ENCODE results near the gene ADARB2.
"Not testable (repeated sequence)": the region's sequence is repeated elsewhere in the genome, so short reads cannot be mapped to it uniquely, and the experiment has no call there.

ADARB2 gene

DNA sequence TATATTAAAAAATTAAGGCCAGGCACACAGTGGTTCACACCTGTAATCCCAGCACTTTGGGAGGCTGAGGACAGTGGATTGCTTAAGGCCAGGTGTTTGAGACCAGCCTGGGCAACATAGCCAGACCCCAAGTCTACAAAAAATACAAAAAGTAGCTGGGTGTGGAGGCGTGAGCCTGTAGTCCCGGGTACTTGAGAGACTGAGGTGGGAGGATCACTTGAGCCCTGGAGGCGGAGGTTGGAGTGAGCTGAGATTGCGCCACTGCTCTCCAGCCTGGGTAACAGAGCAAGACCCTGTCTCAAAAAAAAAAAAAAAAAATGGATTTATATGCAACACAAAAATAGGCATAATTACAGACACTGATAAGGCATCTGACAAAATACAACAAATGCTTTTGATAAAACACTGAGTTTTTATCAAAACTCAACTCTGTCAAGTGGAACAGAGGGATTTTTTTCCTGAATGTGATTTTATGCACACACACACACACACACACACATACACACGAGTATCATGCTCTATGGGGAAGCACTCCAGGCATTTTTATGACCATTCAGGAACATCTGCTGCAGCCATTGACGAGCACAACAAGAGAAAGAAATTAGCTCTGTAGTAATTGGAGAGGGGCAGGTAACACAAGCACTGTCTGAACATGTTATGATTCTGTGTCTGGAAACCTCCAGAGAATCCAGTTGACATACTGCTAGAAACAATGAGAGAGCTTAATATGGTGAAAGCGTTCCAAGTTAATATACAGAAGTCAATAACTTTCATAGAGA lies 488.0 kb downstream of the ADARB2 start:
- TF ChIP-seq, protein P1, sequence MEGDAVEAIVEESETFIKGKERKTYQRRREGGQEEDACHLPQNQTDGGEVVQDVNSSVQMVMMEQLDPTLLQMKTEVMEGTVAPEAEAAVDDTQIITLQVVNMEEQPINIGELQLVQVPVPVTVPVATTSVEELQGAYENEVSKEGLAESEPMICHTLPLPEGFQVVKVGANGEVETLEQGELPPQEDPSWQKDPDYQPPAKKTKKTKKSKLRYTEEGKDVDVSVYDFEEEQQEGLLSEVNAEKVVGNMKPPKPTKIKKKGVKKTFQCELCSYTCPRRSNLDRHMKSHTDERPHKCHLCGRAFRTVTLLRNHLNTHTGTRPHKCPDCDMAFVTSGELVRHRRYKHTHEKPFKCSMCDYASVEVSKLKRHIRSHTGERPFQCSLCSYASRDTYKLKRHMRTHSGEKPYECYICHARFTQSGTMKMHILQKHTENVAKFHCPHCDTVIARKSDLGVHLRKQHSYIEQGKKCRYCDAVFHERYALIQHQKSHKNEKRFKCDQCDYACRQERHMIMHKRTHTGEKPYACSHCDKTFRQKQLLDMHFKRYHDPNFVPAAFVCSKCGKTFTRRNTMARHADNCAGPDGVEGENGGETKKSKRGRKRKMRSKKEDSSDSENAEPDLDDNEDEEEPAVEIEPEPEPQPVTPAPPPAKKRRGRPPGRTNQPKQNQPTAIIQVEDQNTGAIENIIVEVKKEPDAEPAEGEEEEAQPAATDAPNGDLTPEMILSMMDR (IDR thresholded peaks at IDR 0.05; ENCODE audit: low read depth, low read length) = no peak
- no peak overlapping the region for H3K4me3 ChIP-seq (ENCODE audit: low read depth, low read length)

DNA sequence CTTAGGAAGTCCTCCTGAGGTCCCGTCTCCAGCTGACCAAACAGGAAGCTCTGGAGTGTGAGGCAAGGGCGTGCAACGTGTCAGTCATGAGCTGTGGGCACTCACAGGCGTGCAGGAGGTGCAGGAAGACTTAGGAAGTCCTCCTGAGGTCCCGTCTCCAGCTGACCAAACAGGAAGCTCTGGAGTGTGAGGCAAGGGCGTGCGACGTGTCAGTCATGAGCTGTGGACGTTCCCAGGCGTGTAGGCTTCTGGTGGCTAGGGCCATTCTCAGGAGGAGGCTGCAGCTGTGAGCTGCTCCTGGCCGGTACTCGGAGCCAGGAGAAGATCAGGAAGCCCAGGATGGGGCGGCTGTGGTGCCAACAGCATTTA lies 489.1 kb downstream of the ADARB2 start:
- not testable (repeated sequence) for H3K4me3 ChIP-seq (ENCODE audit: low read depth, low read length)

GRCh38 chr10:1247598-1248261 lies 489.6 kb downstream of the ADARB2 start:
- TF ChIP-seq, protein P1 (IDR thresholded peaks at IDR 0.05; ENCODE audit: low read depth, low read length) = no peak
- H3K4me3 ChIP-seq (ENCODE audit: low read depth, low read length) = no peak overlapping the region

DNA sequence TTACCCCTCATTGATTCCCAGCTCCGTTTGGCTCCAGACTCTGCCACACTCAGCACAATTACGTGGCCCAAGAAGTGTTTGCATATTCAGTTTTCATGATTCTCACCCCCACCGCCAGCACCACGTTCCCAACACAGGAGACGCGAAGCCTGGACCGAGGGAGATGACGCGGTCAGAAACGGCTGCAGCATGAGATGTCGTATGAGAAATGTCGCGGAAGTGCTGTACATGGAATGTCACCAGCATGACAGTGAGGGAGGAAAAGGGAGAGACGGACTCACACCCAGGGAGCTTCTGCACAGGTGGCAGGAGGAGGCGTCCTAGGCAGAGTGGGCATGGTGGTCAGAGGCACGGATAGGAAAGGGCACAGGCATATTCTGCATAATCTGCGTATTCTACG lies 492.8 kb downstream of the ADARB2 start:
- no peak overlapping the region for H3K4me3 ChIP-seq (ENCODE audit: low read depth, low read length)
- TF ChIP-seq, protein P1 (IDR thresholded peaks at IDR 0.05; ENCODE audit: low read depth, low read length) = no peak

DNA sequence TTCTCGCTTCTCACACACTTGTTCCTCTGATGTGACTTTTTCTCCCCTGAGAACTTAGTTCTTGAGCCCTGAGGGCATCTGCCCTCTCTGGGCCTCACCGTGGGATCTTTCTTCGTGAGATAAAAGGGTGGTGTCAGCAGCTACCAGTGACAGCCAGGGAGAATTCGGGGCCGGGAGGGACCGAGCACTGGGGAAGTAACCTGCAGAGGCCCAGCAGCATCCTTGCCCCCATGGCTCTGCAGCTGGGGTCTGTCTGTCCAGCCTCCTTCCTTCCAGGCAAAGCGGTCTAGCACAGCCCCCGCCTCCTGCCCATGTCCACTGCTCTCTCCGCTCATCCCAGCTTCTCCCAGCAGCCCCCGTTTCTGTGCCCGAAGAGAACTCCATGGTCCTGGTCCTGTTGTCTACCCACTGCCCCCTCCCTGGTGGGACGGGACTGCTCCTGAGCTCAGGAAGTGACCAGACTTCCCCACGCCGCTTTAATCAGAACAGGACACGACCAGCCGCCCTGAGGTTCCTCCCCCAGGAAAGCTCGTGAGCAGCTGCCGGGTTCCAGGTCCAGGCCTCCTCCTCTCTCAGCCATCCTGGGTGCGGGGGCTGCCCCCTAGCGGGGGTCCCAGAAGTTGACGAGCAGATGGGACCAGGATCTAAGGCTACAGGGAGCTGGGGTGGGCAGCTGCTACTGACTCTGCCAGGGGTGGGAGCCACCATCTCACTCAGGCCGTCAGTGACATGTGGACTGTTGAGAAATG lies 493.7 kb downstream of the ADARB2 start:
- H3K4me3 ChIP-seq (ENCODE audit: low read depth, low read length) = no peak overlapping the region
- TF ChIP-seq, protein P1 (IDR thresholded peaks at IDR 0.05; ENCODE audit: low read depth, low read length) = no peak

GRCh38 chr10:1242975-1243374 lies 494.4 kb downstream of the ADARB2 start:
- no peak overlapping the region for H3K4me3 ChIP-seq (ENCODE audit: low read depth, low read length)
- TF ChIP-seq, protein P1 (IDR thresholded peaks at IDR 0.05; ENCODE audit: low read depth, low read length) = no peak

DNA sequence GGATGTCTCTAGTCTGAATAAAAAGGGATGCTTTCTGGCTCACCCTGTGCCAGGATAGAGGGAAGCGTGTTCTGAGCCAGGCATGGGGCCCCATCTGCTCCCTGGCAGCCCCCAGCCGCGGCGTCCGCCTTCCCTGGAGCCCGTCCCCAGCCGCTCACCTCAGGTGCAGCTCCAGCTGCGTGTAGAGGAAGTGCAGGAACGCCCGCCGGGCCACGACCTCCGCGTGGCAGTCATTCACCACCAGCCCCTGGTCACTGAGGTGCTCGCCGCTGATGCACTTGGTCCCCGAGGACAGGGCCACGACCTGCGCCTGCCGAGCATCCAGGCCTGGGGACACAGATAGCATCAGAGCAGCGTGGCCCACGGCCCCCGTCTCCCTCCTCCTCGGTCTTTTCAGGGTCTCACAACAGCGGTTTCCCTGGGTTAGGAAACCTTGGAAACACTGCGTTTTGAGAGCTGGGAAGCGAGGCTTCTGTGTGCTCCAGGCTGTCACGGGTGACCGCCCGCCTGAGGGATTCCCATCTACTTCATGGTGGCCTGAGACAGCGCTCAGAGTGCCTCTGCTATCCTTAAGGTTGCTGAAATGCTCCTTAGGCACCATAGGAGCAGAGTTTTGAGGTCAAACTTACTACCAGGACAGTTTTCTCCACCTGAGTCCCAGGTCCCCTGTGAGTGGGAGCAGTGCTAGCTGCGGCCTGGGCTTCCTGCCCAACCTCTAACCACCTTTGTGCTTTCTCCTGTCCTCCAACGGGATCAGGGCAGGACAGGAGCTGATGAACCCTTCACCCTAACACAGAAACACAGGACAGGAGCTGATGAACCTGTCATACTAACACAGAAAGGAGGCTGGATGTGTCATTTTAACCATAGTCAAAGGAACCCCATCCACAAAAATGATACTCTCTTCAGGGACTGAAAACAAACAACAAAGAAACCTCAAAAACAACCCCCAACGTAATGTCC lies 495.1 kb downstream of the ADARB2 start:
- TF ChIP-seq, protein P1 (IDR thresholded peaks at IDR 0.05; ENCODE audit: low read depth, low read length) = no peak
- no peak overlapping the region for H3K4me3 ChIP-seq (ENCODE audit: low read depth, low read length)
